K562 (cell line): ENCODE results near the gene KNCN. TPM values are rescaled to one million over a fixed set of nuclear protein-coding genes. Genes with fewer than 3 reads are reported as not detected.
A peak's percentile ranks its signal among the peaks of the same experiment; 100 is the strongest.

Experiments used
- ATAC-seq: fragments of 200-7000 bp; cut with Tn5 transposase; 3 replicates; pipeline ENCODE4 v1.9.1; 2020; ENCODE audit warnings: moderate library complexity
- BruUV-seq: library from RNA; stranded (reverse); fragments of 400-500 nt; replicated peaks from 2 replicates; lab custom pipeline; 2021; lab: Mats Ljungman, UMichigan
- CTCF ChIA-PET: fragments of 300-600 bp; formaldehyde crosslinking; extraction: SDS; loops from one replicate; lab custom pipeline; 2021; ENCODE audit warnings: low intra/inter-chr PET ratio; lab: Yijun Ruan, JAX
- POLR2A ChIA-PET: fragments of 300-600, 350-650 bp; sonication (Branson Sonifier 250); formaldehyde crosslinking; extraction: SDS; loops from one replicate; lab custom pipeline; 2021; ENCODE audit warnings: antibody characterized with exemption, inconsistent platforms; lab: Yijun Ruan, JAX
- DNase-seq, 4 experiments: peaks; one replicate each; pipeline versions ENCODE4 v3.0.0 to v3.0.0-alpha.2; 2011 to 2018; ENCODE audit warnings: low spot score in 3 of 4, mixed read lengths in 3 of 4; ENCODE audit errors: extremely low read depth in 1 of 4
- FAIRE-seq: peaks from 2 replicates; lab custom pipeline; 2011; peaks lifted over from hg19 to GRCh38; lab: Jason Lieb, UNC
- H2AFZ ChIP-seq: 2 replicates; pipeline ENCODE4 v1.6.0; 2011; ENCODE audit warnings: low read depth, low read length, control low read depth, inconsistent platforms
- H3K27ac ChIP-seq: fragments of 200-600 bp; 3 replicates; pipeline ENCODE4 v1.8.0; 2011; ENCODE audit warnings: low read depth, mild to moderate bottlenecking, control low read depth, inconsistent platforms, low read length, moderate library complexity, mixed read lengths; ENCODE audit errors: extremely low read depth
- H3K27me3 ChIP-seq, 2 experiments: fragments of 300-600 bp in 1 of 2; 2 replicates in 1 of 2; 3 replicates in 1 of 2; pipeline versions ENCODE4 v1.6.0 to v1.8.0; 2011; ENCODE audit warnings: inconsistent platforms in 2 of 2, low read length in 2 of 2, mild to moderate bottlenecking in 1 of 2, mixed read lengths in 1 of 2, moderate library complexity in 1 of 2; ENCODE audit not compliant: control insufficient read depth in 2 of 2, insufficient read depth in 2 of 2
- H3K36me3 ChIP-seq: fragments of 300-600 bp; 3 replicates; pipeline ENCODE4 v1.8.0; 2011; ENCODE audit warnings: mild to moderate bottlenecking, low read length, inconsistent platforms; ENCODE audit not compliant: control insufficient read depth, insufficient read depth
- H3K4me1 ChIP-seq, 2 experiments: fragments of 200-600 bp in 1 of 2; replicated peaks in 1 of 2; 2 replicates in 1 of 2; 3 replicates in 1 of 2; pipeline versions ENCODE4 v1.5.1 to v1.8.0; 2011; ENCODE audit warnings: inconsistent platforms in 2 of 2, low read length in 2 of 2, mild to moderate bottlenecking in 1 of 2, mixed read lengths in 1 of 2, moderate library complexity in 1 of 2; ENCODE audit not compliant: control insufficient read depth in 2 of 2, insufficient read depth in 2 of 2
- H3K4me2 ChIP-seq: 2 replicates; pipeline ENCODE4 v1.6.1; 2011; ENCODE audit warnings: low read length, control low read depth, inconsistent platforms, mixed read lengths; ENCODE audit not compliant: insufficient read depth
- H3K4me3 ChIP-seq: fragments of 200-600 bp; sonication (generic), shearing (Covaris generic); 2 replicates; pipeline ENCODE4 v1.5.1; 2016; ENCODE audit warnings: control low read depth, inconsistent platforms
- H3K79me2 ChIP-seq: fragments of 200-600 bp; 3 replicates; pipeline ENCODE4 v1.8.0; 2011; ENCODE audit warnings: low read length, inconsistent platforms; ENCODE audit not compliant: control insufficient read depth, insufficient read depth
- H3K9ac ChIP-seq, 2 experiments: 2 replicates each; pipeline versions ENCODE4 v1.6.0 to v1.6.1; 2011; ENCODE audit warnings: low read depth in 2 of 2, low read length in 2 of 2, control low read depth in 1 of 2, inconsistent platforms in 1 of 2, mild to moderate bottlenecking in 1 of 2, mixed read lengths in 1 of 2; ENCODE audit not compliant: insufficient read depth in 1 of 2
- H3K9me1 ChIP-seq: one replicate; pipeline ENCODE4 v1.6.0; 2011; ENCODE audit warnings: inconsistent platforms, mild to moderate bottlenecking, low read length, moderate library complexity; ENCODE audit not compliant: control insufficient read depth, insufficient read depth
- H3K9me3 ChIP-seq: replicated peaks from 2 replicates; pipeline ENCODE4 v1.5.1; 2011; ENCODE audit warnings: low read depth, low read length, inconsistent platforms; ENCODE audit not compliant: control insufficient read depth, insufficient read depth
- H4K20me1 ChIP-seq: replicated peaks from 2 replicates; pipeline ENCODE4 v1.6.1; 2011; ENCODE audit warnings: low read length, inconsistent platforms, mixed read lengths; ENCODE audit not compliant: control insufficient read depth, insufficient read depth
- E2F6 ChIP-seq, 2 experiments: IDR thresholded peaks; 2 replicates each; pipeline ENCODE4 v1.6.1; 2011; ENCODE audit warnings: borderline replicate concordance in 1 of 2, control low read depth in 1 of 2, low read depth in 1 of 2, low read length in 1 of 2, mild to moderate bottlenecking in 1 of 2, mixed read lengths in 1 of 2, moderate library complexity in 1 of 2; ENCODE audit not compliant: insufficient read depth in 1 of 2, insufficient read length in 1 of 2, poor library complexity in 1 of 2, severe bottlenecking in 1 of 2; ENCODE audit errors: extremely low read depth in 1 of 2
- ELF1 ChIP-seq: fragments of 200-800 bp; sonication (Bioruptor generic); IDR thresholded peaks from 2 replicates; pipeline ENCODE4 v1.6.1; 2016; ENCODE audit warnings: missing genetic modification characterization, missing compliant biosample characterization
- GTF3C2 ChIP-seq: IDR thresholded peaks from 3 replicates; pipeline ENCODE4 v1.6.1; 2011; ENCODE audit warnings: borderline replicate concordance, mild to moderate bottlenecking, moderate library complexity; ENCODE audit not compliant: insufficient read length; ENCODE audit errors: extremely low read depth
- NONO ChIP-seq, 2 experiments: fragments of 200-400 bp in 1 of 2; fragments of 450-650 bp in 1 of 2; formaldehyde crosslinking in 1 of 2; IDR thresholded peaks; 2 replicates each; pipeline ENCODE4 v1.6.1; 2017; ENCODE audit warnings: low read depth in 2 of 2, mild to moderate bottlenecking in 2 of 2, moderate library complexity in 2 of 2, low read length in 1 of 2
- RNF219 ChIP-seq: fragments of 250-450 bp; sonication (Bioruptor Pico); IDR thresholded peaks from 2 replicates; pipeline ENCODE4 v1.5.0; 2022; ENCODE audit warnings: mild to moderate bottlenecking
- SFPQ ChIP-seq: fragments of 200-400 bp; formaldehyde crosslinking; IDR thresholded peaks from 2 replicates; pipeline ENCODE4 v1.6.1; 2017; ENCODE audit warnings: mild to moderate bottlenecking, low read depth, low read length, moderate library complexity
- SRSF7 ChIP-seq: fragments of 200-400 bp; formaldehyde crosslinking; optimal IDR thresholded peaks from 2 replicates; pipeline ENCODE3; 2017; ENCODE audit warnings: mild to moderate bottlenecking, low read depth, low read length
- WGBS: fragments of 100-300 bp; shearing (Covaris generic); methylation state at CpG from one replicate; pipeline ENCODE4 v1.1.6; 2016; ENCODE audit warnings: low coverage, mixed read lengths; ENCODE audit not compliant: insufficient coverage; ENCODE audit errors: missing lambda C conversion rate; 5-methylcytosine and 5-hydroxymethylcytosine counted together
- in situ Hi-C: fragments of 300-500 bp; cut with MboI; formaldehyde crosslinking; loops from 4 replicates; pipeline ENCODE4 v1.15.0; 2018; ENCODE audit warnings: inconsistent platforms, mixed read lengths
- intact Hi-C: fragments of 100-400 bp; cut with micrococcal nuclease; formaldehyde crosslinking; loops from 2 replicates; pipeline ENCODE4 v1.14.2; 2022
- polyA plus RNA-seq, 8 experiments: library from polyadenylated mRNA; depleted of rRNA in 4 of 8; stranded (reverse) in 5 of 8; unstranded in 3 of 8; fragments of >200 nt; fragmentation: Nextera tagmentation in 2 of 8; fragmentation: Illumina TruSeq in 1 of 8; extraction: Ambion mirVana in 2 of 8; extraction: Trizol in 1 of 8; gene quantifications; 2 replicates each; pipeline versions ENCODE4 v1.2.1 to v1.2.3, GENCODE V29; 2011 to 2014; ENCODE audit warnings: inconsistent platforms in 1 of 8, missing spikeins in 1 of 8
- total RNA-seq, 7 experiments: library from RNA; depleted of rRNA in 6 of 7; stranded (reverse); fragments of >200 nt in 6 of 7; fragmentation: Illumina TruSeq in 2 of 7; extraction: Trizol in 2 of 7; gene quantifications; 2 replicates each; pipeline versions ENCODE4 v1.2.1 to v1.2.3, GENCODE V29; 2011 to 2021; ENCODE audit warnings: low replicate concordance in 1 of 7

The KNCN gene
- total and polyA plus RNA-seq, 9 of the 15 experiments (the other 6 are each of a cell fraction or from before 2014, with no cell fraction given), result not detected

GRCh38 chr1:46544561-46545240, 6.7 kb downstream of the KNCN start:
- DNase-seq, result peak; percentile 76 to 96 (median 87)
- WGBS, result 15% methylated on average over 5 of the region's 5 CpGs
- no peaks in the 10 kb centered on the region for H3K36me3 ChIP-seq
- H3K9ac ChIP-seq, result peak overlapping the region; percentile 4 to 49; a peak in 1 of 4 replicates
- no peak overlapping the region for H3K4me3 ChIP-seq
- BruUV-seq, result no TSS peak
- 0 out of 5 replicates have a peak, but pooled peaks cover 0 to under 1% of the 10 kb centered on the region in 2 experiments for H3K27me3 ChIP-seq
- no peaks in the 10 kb centered on the region for H4K20me1 ChIP-seq
- H3K79me2 ChIP-seq, result no peaks in the 10 kb centered on the region
- intact Hi-C loops, result no loop called here
- peak overlapping the region; percentile 40; the same call in 1 of the 2 replicates for H2AFZ ChIP-seq
- H3K9me3 ChIP-seq, result no peaks in the 10 kb centered on the region
- in situ Hi-C loops, result loop anchor here (5.0 kb wide), 1 partner anchor 183 kb away; no protein-coding TSS in a partner anchor
- peaks cover 33 to 46% of the 10 kb centered on the region in 2 experiments for H3K4me1 ChIP-seq
- H3K4me2 ChIP-seq, result peak overlapping the region; percentile 71
- CTCF ChIA-PET, result no interaction called here
- H3K9me1 ChIP-seq, result no peaks in the 10 kb centered on the region
- FAIRE-seq, result peak; percentile 96
- peak; percentile 80 for ATAC-seq
- POLR2A ChIA-PET, result interaction anchor here (0.7 to 1.2 kb wide), 2 partner anchors 12 to 38 kb away, joined by 3 to 5 read pairs; no protein-coding TSS in a partner anchor
- peak overlapping the region; percentile 48; the same call in 1 of the 3 replicates for H3K27ac ChIP-seq
- TF ChIP-seq SFPQ (no peak), NONO (IDR thresholded peaks at IDR 0.05; ENCODE audit: low read depth in 2 of 2, low read length in 1 of 2) (peak in 1 of 2 experiments; percentile 42; a peak in 2 of 4 replicates), E2F6 (IDR thresholded peaks at IDR 0.05; ENCODE audit: borderline replicate concordance in 1 of 2, extremely low read depth in 1 of 2, insufficient read depth in 1 of 2, insufficient read length in 1 of 2, low read depth in 1 of 2, low read length in 1 of 2, poor library complexity in 1 of 2, severe bottlenecking in 1 of 2) (peak; percentile 35 to 36), SRSF7 (no peak), GTF3C2 (no peak), RNF219 (CRISPR knock-in tag) (no peak), ELF1 (tag) (peak; percentile 45; the same call in 1 of the 2 replicates)
